ENCODE data around the gene CTBP2.
"Not testable (repeated sequence)": the region's sequence is repeated elsewhere in the genome, so short reads cannot be mapped to it uniquely, and the experiment has no call there.

The CTBP2 gene

DNA sequence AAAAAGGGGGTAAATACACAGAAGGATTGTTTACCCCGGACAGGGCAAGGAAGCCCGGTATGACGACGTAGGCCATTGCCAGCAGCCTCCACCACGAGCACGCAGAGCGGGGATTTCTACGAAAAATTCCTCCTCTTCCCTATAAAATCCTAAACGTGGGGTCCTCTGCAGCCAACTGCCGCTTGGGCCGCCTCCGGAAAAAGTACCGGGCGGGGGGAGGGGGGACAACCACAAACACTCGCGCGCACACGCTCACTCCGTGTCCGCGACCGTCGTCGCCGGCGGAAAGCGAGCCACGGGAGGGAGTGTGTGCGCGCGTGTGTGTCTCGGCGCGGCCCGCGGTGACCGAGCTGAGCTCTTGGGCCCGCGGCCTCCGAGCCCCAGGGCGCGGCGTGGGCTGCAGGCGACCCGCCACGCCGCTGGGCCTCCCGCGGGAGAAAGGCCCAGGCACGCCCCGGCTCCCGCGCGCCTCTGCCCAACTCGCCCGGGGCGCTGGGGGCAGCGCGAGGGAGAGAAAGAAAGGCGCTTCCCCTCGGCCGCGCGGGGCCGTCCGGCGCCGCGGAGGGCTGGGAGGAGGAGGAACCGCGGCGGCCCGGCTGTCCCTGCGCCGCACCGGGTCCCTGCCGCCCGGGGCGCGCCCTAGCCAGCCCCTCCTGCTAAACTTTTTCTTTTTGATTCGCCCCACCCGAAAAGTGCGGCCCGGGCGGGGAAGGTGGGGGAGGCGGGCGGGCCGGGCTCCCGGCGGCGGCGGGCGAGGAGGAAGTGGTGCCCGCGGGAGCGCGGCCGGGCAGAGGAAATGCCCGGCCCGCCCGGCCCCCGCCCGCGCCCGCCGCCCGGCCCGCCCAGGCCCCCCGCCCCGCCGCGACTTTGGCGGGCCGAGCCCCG, 1.5 kb downstream of the CTBP2 start:
- no peak for DNase-seq (ENCODE audit: low spot score)

DNA sequence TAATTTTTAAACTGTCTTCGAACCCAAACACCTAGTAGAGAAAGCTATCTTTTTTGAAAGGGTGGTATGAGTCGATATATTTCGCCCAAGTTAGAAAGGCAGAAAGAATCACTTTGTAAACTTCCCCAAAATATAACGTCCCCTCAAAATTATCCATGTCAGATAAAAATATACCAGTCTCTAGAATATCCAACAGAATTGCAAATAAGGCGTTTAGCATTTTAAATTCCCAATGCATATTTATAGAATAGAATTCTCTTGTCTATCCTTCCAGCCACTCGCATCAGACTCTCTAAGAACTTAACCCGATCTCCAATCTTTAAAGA, 2.1 kb downstream of the CTBP2 start:
- no peak for DNase-seq (ENCODE audit: low spot score)

DNA sequence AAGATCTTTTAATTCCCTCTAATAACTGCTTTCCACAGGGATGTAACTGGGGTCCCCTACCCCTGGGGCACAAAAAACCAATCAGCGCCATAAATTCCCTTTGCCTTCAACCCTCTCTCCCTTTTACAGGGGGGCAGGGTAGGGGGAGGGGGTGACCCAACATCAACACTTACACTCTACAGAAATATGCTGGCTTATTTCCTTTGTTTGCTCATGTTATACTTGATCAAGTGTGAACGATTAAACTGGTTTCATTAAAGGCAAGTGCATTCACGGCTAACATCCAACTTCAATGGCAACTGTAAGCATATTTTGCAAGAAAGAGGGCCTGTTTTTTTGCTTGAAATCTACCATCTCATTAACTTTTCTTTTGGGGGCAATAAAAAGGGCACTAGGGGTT, 2.9 kb downstream of the CTBP2 start:
- no peak for DNase-seq (ENCODE audit: low spot score)

DNA sequence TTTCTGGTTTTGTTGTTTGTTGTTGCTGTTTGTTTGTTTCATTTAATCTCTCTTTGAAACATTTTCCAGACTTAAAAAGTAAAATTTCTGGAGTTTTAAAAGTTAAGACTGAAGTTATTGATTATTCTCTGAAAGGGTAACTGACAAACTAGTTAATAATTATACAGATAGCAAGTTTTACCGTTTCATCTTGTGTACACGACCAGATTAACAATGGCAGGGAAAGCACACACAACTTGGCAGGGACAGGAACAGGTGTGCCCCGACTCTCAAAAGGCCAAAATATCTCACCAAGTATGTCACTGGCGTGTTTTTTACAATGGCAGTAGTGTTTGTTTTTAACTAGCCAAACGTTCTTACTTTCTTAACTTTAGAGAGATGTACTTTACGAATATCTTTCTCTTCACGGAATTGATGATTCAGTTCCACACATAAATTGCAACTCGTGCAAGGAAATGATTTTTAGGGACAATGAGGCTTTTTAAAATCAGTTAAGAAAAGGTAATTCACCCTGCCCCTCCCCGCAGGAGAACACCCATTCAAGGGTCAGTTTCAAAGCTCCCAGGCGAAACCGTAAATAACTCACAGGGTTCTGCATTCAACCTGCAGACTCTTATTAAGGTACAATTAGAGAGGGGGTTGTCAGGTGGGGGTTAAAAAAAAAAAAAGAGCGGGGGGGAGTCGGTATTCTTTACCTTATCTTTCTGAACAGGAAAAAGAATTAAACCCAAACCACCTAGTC, 3.5 kb downstream of the CTBP2 start:
- DNase-seq (ENCODE audit: low spot score) = no peak

GRCh38 chr10:125156196-125156595, 4.2 kb downstream of the CTBP2 start:
- no peak for DNase-seq (ENCODE audit: low spot score)

DNA sequence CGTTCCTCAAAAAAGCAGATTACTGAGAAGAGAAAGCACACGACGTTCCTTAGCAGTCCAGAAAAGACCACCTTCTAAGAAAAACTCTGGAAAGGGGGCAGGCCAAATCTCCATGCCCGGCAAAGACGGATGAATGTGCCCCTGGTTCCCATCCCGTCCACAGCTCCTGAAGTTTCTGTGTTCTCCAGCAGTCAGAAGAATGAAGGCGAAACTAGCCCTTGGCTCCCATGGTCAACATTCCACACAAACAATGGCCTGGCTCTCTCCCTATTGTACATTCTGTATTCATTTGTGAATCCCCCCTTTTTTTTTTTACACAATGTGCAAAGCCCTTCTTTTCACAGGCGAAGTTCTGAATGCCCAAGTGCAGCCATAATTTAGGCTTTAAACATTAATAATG, 5.3 kb downstream of the CTBP2 start:
- no peak for DNase-seq (ENCODE audit: low spot score)

- DNase-seq (ENCODE audit: low spot score) = no peak
Measured at GRCh38 chr10:125154529-125154928, 5.8 kb downstream of the CTBP2 start.

DNA sequence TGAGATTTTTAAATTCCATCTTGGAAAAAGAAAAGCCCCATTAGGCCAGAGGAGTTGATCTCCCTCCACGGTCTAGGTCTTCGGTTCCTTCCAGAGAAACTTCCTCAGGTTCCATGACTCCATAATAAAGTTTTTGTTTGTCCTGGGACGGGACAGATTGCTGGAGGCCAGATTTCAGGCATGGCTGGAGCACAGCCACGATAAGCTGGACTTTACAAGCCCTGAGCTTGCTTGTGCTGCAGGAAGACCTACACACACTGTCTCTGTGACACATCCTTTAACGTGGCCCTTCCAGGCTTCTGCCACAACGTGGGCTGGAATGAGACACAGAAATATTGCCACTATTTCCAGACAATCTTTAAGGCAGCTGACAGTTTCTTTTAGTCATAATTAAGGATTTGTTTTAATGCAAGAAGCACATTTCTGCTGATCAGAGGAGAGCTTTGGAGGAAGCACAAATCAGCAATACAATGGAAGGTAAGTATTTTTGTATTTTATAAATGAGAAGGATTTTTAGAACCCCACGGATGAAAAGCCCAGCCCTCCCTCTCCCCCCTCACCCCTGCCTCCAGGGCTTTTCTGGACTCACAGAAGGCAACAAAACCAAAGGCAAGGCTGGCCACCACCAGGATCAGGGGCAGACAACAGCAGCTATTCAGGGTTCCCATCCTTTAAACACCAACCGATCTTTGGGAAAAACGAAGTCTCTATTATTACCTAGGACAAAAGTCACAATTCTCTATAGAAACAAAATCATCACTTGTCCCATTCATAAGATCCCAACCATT, 6.5 kb downstream of the CTBP2 start:
- no peak for DNase-seq (ENCODE audit: low spot score)

- DNase-seq (ENCODE audit: low spot score) = no peak
Measured at GRCh38 chr10:125152450-125153368, 7.7 kb downstream of the CTBP2 start.

- peak; percentile 76 for DNase-seq (ENCODE audit: low spot score)
Measured at GRCh38 chr10:125151553-125152449, 8.6 kb downstream of the CTBP2 start.

DNA sequence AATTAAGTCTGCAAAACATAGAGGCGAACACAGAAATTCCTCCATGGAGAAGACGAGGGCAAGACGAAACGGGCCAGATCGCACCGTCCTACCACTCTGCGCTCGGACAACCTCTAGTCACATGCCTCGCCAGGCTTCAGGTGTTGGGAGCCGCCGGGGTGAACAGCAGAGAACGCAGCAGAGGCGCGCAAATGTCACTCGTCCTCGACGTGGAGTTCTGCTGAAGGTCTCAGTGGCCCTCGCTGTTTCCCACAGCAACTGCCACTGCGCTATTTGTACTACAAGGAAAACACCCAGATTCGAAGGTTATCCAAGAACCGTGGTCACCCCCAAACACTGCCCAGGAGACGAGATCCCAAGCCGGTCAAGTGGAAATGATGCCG, 9.2 kb downstream of the CTBP2 start:
- DNase-seq (ENCODE audit: low spot score) = no peak

DNA sequence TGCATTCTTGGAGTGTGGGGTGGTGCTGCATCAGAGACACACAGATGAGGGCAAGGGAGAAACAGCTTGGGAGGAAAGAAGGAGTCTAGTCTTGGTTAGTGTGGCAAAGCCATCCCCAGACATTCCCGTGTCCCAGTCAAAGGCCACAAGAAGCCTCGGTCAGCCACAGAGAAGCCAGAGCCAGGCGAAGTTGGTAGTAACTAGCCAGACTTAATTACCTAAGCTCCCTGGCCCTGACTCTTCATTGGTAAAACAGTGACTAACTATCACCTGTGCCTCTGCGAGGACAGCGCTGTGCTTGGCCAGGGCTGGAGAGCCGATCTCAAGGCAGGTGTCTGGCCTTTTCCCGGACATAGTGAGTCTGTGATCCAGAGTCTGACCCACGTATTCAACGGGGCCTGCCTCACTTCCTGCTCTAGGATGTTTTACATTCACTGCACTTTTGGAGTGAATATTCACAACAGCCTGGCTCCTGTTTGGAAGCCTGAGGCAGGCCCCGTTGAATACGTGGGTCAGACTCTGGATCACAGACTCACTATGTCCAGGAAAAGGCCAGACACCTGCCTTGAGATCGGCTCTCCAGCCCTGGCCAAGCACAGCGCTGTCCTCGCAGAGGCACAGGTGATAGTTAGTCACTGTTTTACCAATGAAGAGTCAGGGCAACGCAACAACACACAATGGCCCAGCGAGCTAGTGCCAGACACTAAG, 9.8 kb downstream of the CTBP2 start:
- not testable (repeated sequence) for DNase-seq (ENCODE audit: low spot score)

DNA sequence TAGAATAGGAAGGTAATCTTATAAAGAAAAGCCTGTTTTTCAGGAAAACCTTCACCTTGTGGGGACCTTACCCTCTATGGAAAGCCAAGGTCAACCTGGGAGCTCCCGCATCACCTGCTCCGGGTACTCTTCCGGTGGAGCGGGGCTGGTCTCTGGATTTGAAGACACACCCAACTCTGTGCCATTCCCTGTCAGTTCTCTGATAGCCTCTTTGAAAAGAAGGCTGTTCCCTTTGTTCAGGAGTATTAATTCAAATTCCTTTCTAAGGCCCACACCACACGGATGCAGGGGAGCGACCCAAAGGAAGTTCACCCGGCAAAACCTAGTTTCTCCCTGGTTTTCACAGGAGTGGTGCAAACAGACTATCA, 10.7 kb downstream of the CTBP2 start:
- DNase-seq (ENCODE audit: low spot score) = no peak

DNA sequence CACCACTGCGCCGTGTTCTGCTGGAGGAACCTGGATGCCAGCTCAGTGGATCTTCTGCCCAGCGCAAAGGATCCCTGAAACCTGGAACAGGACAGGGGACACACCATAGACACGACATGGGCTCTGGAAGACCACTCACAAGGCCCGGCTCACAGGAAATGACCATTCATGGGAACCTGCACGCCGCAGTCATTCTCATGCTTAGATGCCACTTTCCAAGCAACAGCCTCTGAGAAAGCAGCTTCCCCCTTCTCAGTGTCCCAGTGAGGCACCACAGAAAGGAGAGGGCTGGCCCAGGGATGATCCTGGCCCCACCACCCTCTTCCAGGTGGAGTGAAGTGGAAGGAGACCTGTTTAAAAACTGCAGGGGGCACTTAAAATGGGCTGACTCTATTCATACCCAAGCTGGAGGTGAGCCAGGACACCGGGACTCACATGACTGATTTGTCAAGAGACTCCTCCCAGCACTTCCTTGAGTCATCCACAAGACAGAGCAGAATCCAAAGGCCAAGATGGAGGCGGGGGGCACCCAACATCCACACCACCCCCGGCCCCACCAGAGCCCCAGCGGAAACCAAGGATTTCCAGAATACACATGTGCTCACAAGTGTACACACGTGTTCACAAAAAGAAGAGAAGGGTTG, 11.2 kb downstream of the CTBP2 start:
- no peak for DNase-seq (ENCODE audit: low spot score)

DNA sequence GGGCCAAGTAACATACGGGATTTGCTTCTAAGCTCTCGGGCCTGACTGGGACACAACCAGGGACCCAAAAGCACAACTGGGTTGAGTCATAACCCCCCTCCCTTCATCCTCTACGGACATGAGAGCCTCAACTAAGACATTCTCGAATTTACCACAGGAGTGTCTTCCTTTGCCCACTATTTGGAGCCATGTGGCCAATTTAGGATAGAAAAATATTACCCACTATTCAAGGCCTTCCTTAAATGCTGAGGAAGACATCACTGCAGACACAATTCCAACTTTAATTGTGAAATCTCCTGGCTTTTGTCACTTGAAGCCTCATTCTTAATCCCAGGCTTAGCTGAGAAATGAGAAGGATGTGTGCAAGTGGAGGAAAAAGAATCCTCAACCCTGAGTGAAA, 11.8 kb downstream of the CTBP2 start:
- DNase-seq (ENCODE audit: low spot score) = no peak

- no peak for DNase-seq (ENCODE audit: low spot score)
Measured at GRCh38 chr10:125147971-125148439, 12.4 kb downstream of the CTBP2 start.

DNA sequence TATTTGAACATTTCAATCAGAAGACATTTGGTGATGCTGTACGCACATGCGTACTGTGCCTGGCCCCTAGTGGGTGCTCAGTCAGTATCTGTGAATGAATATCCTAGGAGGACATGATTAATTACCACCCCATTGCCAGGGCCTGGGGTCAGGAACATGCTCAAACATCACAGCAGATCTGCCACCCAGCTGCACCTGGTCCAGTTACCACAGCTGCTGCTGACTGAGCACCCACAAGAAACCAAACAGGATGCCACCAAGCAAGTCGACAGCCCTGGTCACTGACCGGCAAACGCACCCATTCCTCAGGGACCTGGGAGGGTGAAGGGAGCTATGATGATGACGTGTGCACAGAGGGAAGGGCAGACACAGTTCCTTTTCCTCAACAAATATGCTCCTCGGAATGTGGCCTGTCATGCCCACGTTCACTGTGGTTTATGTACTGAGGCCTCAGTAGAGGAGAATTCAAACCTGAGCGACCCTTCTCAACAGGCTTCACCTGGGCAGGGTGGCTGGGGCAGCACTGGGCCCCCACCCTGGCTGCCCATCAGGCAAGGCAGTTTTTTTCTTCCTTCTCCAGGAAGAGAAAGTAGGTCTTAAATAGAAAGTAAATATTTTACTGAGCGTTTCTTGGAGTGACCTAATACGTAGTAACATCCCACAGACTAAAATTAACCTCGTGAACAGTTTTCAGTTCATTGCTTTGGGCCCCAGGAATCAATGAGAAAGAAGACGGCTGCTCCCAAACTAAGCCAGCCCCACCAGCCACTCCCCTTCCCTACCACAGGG, 13.4 kb downstream of the CTBP2 start:
- DNase-seq (ENCODE audit: low spot score) = no peak

GRCh38 chr10:125145636-125146035, 14.7 kb downstream of the CTBP2 start:
- DNase-seq (ENCODE audit: low spot score) = no peak
